Hematopoietic multipotent progenitor cell treated with erythropoietin and hydrocortisone succinate and interleukin-3 and kit ligand, for 4 days (in vitro differentiated cells): ENCODE measurements around the gene GABRG3.

Experiments used
- DNase-seq: peaks from one replicate; pipeline ENCODE4 v3.0.0-alpha.2; 2015

Gene GABRG3

GRCh38 chr15:27428151-27428550 is 457.2 kb downstream of the GABRG3 start:
- DNase-seq, result no peak

DNA sequence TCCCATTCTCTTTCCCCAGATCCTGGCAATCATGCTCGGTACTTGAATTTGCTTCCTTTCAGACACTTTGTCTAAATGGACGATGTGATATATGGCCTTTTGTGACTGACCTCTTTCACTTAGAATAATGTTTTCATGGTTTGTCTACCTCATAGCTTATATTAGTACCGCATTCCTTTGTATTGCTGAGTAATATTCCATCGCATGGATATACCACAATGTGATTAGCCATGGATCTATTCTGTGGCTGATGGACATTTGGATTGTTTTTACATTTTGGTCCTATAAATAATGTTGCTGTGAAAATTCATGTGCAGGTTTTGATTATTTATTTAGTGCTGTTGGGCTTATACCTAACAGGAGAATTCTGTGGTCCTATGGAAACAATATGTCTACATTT is 458.6 kb downstream of the GABRG3 start:
- no peak for DNase-seq

DNA sequence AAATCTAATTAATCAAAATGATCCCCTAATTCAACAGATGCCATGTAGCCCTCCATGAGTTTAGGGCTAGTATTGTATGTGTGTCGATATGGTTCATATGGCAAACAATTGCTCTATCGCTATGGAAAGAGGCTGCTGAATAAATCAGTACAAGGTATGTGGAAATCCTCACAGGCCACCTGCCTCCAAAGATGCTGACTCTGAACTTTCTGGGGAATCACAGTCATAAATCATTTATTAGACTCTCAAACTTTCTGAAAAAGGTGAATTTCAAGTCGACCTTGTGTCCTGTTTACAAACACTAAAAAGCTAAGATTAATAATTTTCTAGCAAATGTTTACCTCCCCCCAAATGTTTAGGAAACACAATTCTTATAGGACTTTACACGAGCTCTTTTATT is 462.6 kb downstream of the GABRG3 start:
- no peak for DNase-seq

DNA sequence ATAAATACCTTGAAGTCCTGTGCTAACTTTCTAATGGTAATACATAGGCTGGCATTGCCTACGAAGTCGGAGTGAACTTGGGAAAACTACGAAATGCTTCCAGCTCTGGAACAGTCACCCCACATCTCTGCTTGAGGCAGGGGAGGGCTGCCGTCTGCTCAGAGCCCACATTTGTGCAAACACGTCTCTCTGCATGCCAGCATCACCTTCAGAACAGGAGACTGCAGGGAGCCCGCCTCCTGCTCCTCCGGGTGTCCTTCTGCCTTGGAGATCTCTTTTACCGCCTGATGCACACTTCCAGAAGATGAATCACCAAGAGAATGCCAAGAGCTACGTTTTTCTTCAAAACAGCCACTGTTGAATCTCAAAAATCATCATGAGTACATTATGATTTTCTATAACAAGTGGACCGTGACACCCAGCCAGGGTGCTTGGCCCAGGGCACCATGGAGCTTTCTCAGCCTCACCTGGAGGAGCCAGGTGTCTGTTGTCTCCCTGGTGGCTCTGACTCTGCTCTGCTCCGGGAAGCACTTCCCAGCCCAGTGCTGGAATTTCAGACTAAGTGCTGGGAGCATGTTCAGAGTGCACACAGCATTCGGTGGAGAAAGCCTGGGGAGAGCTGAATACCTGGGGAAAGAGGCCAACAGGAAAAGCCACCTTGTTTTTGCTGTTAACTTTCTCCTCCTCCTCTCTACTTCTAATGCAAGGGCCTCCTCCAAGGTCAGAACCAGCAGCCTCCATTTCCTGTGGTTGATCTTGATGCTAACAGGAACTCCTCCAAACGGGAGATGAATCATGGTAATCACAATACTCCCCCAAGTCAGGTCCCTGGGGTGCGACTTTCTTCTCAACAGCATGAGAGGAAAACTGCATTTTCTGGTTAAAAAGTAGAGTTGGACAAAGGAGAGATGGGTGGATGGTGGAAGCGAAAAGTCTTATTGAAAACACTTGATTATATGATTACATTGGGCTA is 467.7 kb downstream of the GABRG3 start:
- no peak for DNase-seq

DNA sequence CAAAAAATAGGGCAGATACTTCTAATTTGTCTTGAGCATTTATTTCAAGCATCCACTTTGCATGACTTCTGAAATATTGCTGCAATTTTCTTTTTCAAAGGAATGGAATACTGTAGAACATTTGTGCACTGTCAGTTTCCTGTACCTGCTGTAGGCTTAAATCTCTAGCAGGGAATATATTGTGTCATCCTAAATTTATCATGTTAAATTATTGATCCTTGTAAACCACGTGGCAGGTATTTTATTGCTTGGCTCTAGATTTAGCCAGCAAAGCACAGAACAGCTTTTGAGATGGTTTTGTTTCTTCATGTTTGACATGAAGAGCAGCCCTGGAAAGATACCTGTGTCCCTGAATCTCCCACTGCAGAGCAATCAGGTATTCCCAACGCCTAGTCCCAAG is 470.1 kb downstream of the GABRG3 start:
- DNase-seq, result no peak

DNA sequence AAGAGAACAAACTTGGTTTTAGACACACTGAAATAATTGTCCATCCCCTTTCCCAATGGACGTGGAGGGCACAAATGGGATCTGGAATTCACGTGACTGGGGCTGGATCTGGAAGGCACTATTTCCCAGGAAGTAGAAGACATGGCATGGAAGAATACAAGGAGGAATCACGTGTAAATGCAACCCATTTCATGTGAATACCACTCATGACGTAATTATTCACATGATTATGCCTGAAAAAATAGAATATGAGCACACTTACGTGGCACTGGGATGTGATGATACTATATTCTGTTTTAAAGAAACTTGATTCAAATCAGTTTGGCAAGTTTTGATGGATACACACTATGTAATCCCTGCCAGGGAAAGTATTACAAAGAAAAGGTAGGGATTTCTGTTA is 477.3 kb downstream of the GABRG3 start:
- DNase-seq, result no peak

- no peak for DNase-seq
Observed at GRCh38 chr15:27448986-27449385, 478.0 kb downstream of the GABRG3 start.

- no peak for DNase-seq
Observed at GRCh38 chr15:27449941-27450340, 479.0 kb downstream of the GABRG3 start.

- peak; percentile 3 for DNase-seq
Observed at GRCh38 chr15:27454281-27455075, 483.5 kb downstream of the GABRG3 start.

GRCh38 chr15:27456807-27457206 is 485.8 kb downstream of the GABRG3 start:
- DNase-seq, result no peak

GRCh38 chr15:27457766-27458165 is 486.8 kb downstream of the GABRG3 start:
- no peak for DNase-seq

DNA sequence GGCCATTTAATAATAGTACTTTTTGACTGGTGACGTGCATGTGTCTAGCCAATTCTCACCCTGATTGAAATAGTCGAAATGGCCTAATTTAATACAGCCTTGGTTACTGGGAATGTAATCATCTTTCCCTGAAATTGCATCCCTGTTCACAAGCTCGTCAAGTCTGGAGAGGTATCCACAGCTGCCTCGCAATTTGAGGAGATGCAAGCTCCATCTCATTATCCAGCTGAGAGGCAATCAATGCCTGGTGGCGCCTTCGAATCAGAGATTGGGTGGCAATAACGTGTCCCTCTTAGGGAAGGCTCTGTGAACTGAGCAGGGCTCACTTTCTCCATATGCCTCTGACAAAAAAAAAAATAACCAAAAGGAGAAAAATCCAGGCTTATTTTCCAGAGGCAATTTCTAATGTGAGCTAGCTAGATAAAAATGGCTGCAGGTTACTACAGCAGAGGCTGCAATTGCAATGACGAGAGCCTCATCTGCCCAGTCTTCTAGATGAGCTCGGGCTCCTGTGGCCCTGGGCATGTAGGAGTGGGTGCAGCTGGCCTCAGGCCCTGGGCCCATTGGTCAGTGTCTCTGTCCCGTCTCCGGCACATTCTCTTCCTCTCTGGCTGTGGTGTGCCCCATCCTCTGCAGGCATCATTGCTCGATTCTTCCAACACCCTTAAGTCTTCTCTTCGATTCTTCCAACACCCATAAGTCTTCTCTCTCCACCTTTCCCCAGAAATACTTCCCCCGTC is 487.5 kb downstream of the GABRG3 start:
- DNase-seq, result no peak

DNA sequence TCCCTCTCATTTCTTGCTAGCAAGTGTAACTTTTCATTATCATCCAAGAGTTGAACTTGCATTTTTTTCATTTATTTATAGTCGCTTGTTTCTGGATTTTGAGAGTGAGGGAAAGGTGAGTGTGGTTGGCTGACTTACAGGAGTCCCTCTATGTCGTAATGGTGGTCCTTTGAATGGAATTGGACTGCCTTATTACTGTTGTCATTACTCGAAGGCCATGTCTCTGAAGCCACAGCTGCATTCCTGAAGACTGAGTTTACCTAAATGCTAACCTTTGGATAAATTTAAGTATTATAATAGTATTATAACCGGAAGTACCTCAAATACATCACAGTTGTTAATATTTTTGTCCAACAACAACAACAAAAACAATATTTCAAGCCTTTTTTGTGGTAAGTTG is 488.9 kb downstream of the GABRG3 start:
- no peak for DNase-seq

DNA sequence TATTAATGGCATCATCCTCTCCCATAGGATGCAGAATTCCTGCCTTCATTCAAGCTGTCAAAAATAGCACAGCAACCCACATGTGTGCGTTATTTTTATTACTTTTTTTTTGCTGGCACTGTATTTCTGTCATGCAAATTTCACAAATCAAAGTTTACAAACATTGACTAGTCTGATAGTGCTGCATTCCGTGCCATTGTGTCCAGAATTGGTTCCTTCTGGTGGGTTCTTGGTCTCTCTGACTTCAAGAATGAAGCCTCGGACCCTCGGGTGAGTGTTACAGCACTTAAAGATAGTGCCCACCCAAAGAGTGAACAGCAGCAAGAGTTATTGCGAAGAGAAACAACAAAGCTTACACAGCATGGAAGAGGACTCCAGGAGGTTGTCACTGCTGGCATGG is 490.2 kb downstream of the GABRG3 start:
- DNase-seq, result no peak

- no peak for DNase-seq
Observed at GRCh38 chr15:27463525-27464088, 492.6 kb downstream of the GABRG3 start.

DNA sequence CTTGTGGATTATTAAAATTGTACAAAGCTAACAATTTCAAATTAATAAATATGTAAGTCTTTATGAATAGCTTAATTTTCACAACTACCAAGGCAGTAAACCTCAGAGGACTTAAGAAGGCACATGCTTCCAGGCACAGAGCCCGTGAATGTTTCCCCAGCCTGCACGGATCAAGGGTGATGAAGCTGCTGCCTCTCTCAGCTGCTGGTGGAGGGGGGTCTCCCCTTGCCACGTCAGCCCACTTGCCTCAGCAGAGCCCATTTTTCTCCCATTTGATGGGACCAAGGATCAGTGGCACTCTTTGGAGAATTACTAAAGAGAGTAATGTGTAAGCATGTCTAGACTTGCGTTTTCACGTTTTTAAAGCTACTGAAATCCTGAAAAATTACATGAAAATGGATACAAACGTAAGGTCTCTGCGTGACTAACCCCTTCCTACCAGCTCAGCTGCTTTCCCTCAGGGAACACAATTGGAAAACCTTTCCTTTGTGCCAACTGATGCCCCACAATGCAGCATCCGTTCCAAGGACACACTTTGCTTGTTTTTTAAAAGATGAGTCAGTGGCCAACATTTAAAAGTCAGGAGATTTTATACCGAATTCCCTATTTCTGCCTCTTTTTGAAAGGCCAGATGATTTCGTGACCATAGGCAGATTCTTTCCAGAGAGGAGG is 494.1 kb downstream of the GABRG3 start:
- no peak for DNase-seq

DNA sequence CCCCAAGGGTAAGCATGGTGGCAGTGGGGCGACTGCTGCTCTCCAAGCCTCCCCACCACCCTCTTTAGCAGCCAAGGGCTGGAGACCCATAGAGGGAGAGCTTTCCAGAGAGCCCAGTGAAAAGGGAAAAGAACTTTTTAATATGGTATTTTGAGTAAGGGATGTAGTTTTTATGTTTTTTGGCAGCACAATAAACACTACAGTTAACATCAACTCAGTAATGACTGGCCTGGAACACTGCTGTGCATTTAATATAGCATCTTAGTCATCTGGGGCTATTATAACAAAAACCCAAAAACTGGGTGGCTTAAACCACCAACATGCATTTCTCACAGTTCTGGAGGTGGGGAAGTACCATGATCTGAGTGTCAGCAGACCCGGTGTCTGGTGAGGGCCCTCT is 495.8 kb downstream of the GABRG3 start:
- no peak for DNase-seq

- DNase-seq, result peak; percentile 78
Observed at GRCh38 chr15:27468151-27468591, 497.2 kb downstream of the GABRG3 start.

GRCh38 chr15:27473845-27474244 is 502.9 kb downstream of the GABRG3 start:
- DNase-seq, result no peak

GRCh38 chr15:27475395-27475794 is 504.4 kb downstream of the GABRG3 start:
- DNase-seq, result no peak

DNA sequence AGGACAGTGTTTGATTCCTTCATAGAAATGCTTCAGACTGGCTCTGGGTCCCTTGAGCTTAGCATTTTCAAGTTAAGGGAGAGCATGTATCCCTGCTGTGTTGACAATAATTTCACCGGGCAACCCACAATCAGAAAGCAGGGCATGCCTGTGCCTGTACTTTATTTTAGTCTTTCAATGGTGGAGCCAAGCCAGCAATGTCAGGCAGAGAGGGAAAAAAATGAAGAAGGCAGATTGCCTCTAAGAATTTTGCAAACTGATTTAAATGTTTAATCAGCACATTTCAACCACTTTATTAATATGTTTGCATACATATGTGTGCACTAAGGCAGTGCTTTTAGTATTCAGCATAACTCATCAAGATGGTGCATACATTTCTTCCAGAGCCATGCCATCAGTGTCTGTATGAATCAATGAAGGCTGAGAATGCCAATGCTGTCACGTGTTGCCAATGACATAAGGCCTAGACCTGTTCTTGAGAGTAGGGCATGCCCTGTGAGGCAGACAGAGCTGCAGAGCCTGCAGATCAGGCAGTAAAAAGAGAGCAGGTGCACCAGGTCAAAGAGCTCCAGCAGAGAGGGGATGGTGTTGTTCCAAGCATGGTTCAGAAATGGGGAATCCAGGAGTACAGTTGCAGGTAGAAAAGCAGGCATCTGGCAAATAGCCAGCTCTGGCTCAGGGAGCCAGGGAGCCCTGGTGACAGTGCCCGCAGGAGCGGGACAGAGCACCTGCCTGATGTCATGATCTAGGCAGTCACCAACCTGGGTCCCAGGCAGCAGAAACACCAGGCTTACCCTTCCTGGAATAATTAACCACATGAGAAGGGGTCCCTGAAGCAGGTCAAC is 508.5 kb downstream of the GABRG3 start:
- no peak for DNase-seq
